Mammary epithelial cell (primary cell): ENCODE results near the gene OPN1LW.

Source experiments
- CTCF ChIP-seq, 2 donors: IDR thresholded peaks in 1 of 2; conservative IDR thresholded peaks in 1 of 2; 2 replicates each; pipeline ENCODE4 v1.5.1; 2011 to 2012; ENCODE audit warnings: inconsistent platforms in 2 of 2, low read length in 2 of 2, mild to moderate bottlenecking in 2 of 2, control low read depth in 1 of 2, low read depth in 1 of 2; ENCODE audit not compliant: insufficient read depth in 1 of 2; ENCODE audit errors: extremely low read depth in 1 of 2
- EZH2 ChIP-seq: IDR thresholded peaks from 2 replicates; pipeline ENCODE4 v1.6.1; 2012; ENCODE audit warnings: low read length, inconsistent platforms, borderline replicate concordance

GRCh38 chrX:154140206-154140605, 3.8 kb upstream of the OPN1LW start:
- TF ChIP-seq EZH2, result no peak
- no peak for TF ChIP-seq CTCF (conservative IDR thresholded peaks at IDR 0.05 in 1 of 2, IDR thresholded peaks at IDR 0.05 in 1 of 2; ENCODE audit: extremely low read depth in 1 of 2, insufficient read depth in 1 of 2, low read depth in 1 of 2, low read length in 2 of 2)
